ENCODE data around the gene SMPD1.

DNA sequence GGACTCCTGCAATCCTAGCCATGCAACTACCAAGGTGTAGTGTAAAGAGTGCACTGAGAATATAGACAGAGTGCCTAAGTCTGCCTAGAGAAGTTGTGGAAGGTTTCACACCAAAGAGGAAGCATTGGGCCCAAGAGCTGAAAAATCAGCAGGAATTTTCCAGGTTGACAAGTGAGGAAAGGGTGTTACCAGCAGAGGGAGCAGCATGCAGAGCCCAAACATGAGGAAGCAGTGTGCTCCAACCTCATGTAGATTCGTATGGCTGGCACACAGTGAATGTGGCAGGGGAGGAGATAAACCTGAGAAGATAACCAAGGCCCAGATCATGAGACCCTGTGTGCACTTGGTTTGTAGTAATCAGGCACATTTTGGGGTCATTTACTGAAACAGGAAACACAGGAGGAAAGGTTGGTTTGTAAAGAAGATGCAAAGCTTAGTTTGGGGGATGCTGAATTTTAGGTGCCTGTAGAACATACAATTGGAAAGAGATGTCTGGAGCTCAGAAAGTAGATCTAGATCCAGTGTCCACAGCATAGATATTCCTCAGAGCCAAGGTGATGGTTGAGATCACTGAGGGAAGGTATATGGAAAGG, 48.8 kb downstream of the SMPD1 start:
- no peak for TF ChIP-seq POLR2AphosphoS5 (IDR thresholded peaks at IDR 0.05; ENCODE audit: low read depth, low read length)
- no peak for TF ChIP-seq POLR2A (IDR thresholded peaks at IDR 0.05; ENCODE audit: low read depth, low read length)
- TF ChIP-seq TAF1 (IDR thresholded peaks at IDR 0.05; ENCODE audit: borderline replicate concordance, low read depth, low read length), result no peak
